ENCODE results near the gene TP53I3.
"Not testable (repeated sequence)": the region's sequence is repeated elsewhere in the genome, so short reads cannot be mapped to it uniquely, and the experiment has no call there.

TP53I3 gene

DNA sequence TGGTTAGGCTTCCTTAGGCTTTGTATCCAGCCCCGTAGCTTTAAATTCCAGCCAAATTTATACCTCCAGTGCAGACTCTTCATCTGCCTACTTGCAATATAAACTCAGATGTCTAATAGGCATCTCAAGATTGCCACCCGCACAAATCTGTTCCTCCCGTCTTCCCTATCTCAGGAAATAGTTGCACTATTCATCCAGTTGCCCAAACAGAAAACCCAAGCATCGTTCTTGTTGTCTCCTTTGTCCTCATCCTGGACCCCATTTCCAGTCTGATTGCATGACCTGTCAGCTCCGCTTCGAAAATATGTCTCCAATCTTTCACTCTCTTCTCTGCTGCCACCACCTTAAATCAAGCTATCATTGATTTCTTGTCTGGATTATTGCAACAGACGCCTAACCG is 32.8 kb downstream of the TP53I3 start:
- no peak for DNase-seq

- no peak for DNase-seq
Measured at GRCh38 chr2:24050041-24050979, 34.3 kb downstream of the TP53I3 start.

- DNase-seq = peak; percentile 5
Measured at GRCh38 chr2:24049485-24050021, 35.1 kb downstream of the TP53I3 start, which contains the start of gene FKBP1B. FKBP1B (plus strand) TSS chr2:24049741; CDS start chr2:24049850, 109 bp downstream.

- no peak for DNase-seq
Measured at GRCh38 chr2:24048769-24049484, 35.7 kb downstream of the TP53I3 start.

DNA sequence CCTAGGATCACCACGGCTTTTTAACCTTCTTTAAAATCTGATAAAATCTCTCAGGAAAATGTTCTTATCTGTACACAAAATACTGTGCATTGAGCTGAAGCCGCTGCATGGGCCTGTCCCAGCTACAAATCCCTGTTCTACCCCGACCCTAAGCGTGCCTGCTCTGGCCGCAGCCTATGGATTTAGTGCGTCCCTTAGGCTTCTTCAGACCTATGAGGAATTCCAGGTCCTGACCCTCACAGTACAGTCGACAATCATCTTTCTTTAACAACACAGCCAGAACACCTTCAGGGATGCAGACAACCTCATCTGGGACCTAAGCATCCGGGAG is 37.0 kb downstream of the TP53I3 start:
- DNase-seq = no peak

DNA sequence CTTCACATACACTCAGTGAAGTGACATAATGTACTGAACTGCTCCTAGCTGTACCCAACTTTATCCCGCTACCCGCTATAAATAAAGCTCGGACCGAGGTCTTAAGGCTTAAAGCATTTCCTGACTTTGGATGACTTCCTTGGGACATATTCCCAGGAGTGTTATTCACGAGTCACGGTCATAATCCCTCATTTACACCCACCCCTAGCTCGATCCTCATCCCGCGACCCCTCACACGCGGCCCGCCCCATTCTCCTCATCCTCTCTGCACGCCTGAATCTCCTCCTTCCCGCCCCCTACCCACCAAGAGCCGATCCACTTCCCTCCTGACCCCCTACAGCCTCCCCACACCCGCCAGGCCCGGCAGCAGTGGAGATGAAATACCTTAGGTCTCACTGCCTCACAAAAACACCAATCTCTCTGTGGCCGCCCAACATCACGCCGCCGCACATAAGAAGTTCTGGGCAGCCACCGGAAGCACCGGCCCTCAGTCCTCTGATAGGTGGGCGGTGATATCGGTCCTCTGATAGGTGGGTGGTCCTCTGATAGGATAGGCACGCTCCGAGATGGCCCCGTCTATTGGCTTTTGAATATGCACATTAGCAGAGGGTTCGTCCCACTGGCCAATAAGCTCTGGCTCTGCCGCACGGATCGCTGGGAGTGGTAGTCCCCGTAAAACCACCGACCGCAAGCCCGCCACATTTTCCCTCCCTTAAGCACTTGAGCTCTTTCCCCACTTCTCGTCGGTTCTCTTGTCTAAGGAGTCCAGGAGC is 37.5 kb downstream of the TP53I3 start, which contains the start of gene WDCP:
TSS of gene WDCP (minus strand) at position 462 of the 773 bp plus-strand sequence. CDS start 7,897 bp downstream, outside the sequence.
- peak; percentile 93 for DNase-seq

DNA sequence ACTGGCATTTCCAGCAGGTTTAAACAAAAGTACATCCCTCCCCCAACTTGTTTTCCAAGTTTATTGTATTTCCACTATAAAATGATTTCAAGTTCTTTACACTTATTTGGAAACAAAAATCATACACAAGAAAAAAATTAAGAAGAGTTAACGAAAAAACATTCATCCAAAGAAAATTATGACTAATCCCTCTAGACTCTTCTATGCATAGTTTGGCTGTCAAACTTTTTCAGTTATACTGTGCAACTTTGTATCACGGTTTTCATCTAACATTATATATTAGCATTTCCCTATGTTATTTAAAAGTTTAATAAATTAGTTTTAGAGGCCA is 38.1 kb downstream of the TP53I3 start:
- DNase-seq = no peak

DNA sequence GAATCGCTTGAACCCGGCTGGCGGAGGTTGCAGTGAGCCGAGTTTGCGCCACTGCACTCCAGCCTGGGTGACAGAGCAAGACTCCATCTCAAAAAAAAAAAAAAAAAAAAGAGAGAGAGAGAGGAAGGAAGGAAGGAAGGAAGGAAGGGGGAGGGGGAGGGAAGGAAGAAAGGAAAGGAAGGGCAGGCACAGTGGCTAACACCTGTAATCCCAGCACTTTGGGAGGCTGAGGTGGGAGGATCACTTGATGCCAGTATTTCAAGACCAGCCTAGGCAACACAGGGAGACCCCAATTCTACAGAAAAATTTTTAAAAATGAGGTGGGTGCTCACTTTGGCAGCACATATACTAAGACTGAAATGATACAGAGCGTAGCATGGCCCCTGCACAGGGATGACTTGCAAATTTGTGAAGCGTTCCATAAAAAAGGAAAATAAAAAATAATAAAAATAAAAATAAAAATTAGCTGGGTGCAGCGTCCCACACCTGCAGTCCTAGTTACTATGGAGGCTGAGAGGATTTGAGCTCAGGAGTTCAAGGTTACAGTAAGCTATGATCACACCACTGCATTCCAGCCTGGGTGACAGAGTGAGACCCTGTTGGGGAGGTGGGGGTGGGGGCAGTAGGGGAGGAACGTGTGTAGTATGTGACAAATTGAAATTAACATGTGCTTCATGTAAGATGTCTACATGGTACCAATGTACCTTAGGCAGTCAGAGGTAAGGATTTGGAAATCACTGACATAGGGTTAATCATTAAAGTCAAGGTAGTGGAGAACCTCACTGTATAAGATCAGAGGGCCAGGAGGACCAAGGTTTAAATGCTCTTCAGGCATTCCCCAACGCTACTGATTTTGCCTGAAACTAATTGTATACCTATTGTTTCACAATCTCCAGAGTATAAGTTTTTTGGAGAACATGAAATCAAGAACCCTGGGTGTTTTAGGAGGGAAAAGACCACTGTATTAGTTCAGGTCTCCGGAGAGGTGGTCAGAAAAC is 38.8 kb downstream of the TP53I3 start:
- DNase-seq = no peak

DNA sequence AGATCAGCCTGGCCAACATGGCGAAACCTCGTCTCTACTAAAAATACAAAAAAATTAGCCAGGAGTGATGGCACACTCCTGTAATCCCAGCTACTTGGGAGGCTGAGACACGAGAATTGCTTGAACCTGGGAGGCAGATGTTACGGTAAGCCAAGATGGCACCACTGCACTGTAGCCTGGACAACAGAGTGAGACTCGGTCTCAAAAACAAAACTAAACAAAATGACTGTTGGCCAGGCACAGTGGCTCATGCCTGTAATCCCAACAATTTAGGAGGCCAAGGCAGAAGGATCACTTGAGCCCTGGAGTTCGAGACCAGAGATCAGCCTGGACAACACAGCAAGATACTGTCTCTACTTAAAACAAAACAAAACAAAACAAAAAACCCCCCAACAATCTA is 41.5 kb downstream of the TP53I3 start:
- DNase-seq = not testable (repeated sequence)

GRCh38 chr2:24040511-24040910 is 44.1 kb downstream of the TP53I3 start:
- no peak for DNase-seq

DNA sequence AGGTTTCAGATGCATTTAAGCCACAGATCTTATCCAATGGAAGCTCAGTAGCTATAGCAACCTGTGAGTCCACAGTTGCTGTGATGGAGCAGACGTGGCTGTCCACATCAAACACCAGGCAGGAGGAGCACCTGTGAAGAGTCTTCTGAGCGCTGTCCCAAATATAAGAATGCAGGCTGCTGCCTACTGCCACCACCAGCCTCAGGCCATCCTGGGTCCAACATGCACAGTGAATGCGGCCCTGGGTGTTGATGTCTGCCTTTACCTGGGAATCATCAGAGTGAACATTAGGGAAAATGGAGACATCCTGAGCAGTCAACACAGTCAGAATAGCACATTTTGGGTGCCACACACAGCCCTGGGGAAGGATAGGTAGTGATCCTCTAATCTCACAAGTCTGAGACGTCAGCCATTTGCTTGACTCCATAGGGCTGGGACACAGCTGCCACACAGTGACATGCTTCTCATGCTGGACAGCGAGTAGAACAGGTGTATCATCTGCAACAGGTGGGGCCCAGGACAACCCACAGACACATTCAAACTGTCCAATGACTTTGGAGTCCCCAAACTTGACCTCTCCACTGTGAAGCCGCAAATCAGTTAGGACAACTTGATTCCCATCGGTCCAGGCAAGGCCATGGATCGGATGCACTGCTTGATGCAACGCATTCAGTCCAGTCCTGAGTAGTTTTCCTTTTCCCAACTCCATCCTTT is 45.7 kb downstream of the TP53I3 start:
- DNase-seq = no peak

All from NCI-H1092 (cell line).